ENCODE data around the gene CAV1.
"Not testable (repeated sequence)": the region's sequence is repeated elsewhere in the genome, so short reads cannot be mapped to it uniquely, and the experiment has no call there.

Gene CAV1

GRCh38 chr7:116582806-116583444 lies 58.1 kb downstream of the CAV1 start:
- peak; percentile 98 for DNase-seq (ENCODE audit: low read depth)

- DNase-seq (ENCODE audit: low read depth), result no peak
These were observed 58.8 kb downstream of the CAV1 start for GRCh38 chr7:116583653-116584052.

GRCh38 chr7:116584721-116585120 lies 59.9 kb downstream of the CAV1 start:
- no peak for DNase-seq (ENCODE audit: low read depth)

- no peak for DNase-seq (ENCODE audit: low read depth)
These were observed 60.6 kb downstream of the CAV1 start for GRCh38 chr7:116585392-116585791.

GRCh38 chr7:116585967-116586366 lies 61.1 kb downstream of the CAV1 start:
- DNase-seq (ENCODE audit: low read depth), result no peak

GRCh38 chr7:116587200-116587599 lies 62.4 kb downstream of the CAV1 start:
- not testable (repeated sequence) for DNase-seq (ENCODE audit: low read depth)

- peak; percentile 69 for DNase-seq (ENCODE audit: low read depth)
These were observed 63.4 kb downstream of the CAV1 start for GRCh38 chr7:116588225-116588624.

GRCh38 chr7:116588641-116589594 lies 64.1 kb downstream of the CAV1 start:
- no peak for DNase-seq (ENCODE audit: low read depth)

GRCh38 chr7:116591202-116592040 lies 66.6 kb downstream of the CAV1 start:
- DNase-seq (ENCODE audit: low read depth), result no peak

- no peak for DNase-seq (ENCODE audit: low read depth)
These were observed 67.2 kb downstream of the CAV1 start for GRCh38 chr7:116592041-116592355.

GRCh38 chr7:116592445-116592844 lies 67.6 kb downstream of the CAV1 start:
- no peak for DNase-seq (ENCODE audit: low read depth)

- no peak for DNase-seq (ENCODE audit: low read depth)
These were observed 68.7 kb downstream of the CAV1 start for GRCh38 chr7:116593359-116594075.

- no peak for DNase-seq (ENCODE audit: low read depth)
These were observed 70.2 kb downstream of the CAV1 start for GRCh38 chr7:116595063-116595462.

- no peak for DNase-seq (ENCODE audit: low read depth)
These were observed 72.5 kb downstream of the CAV1 start for GRCh38 chr7:116597384-116597783.

- DNase-seq (ENCODE audit: low read depth), result no peak
These were observed 73.4 kb downstream of the CAV1 start for GRCh38 chr7:116598278-116598677.

GRCh38 chr7:116598861-116599260 lies 74.0 kb downstream of the CAV1 start:
- no peak for DNase-seq (ENCODE audit: low read depth)

- no peak for DNase-seq (ENCODE audit: low read depth)
These were observed 76.6 kb downstream of the CAV1 start for GRCh38 chr7:116601426-116601825.

GRCh38 chr7:116607299-116607698 lies 82.5 kb downstream of the CAV1 start:
- DNase-seq (ENCODE audit: low read depth), result no peak

GRCh38 chr7:116610210-116610609 lies 85.4 kb downstream of the CAV1 start:
- DNase-seq (ENCODE audit: low read depth), result no peak

- no peak for DNase-seq (ENCODE audit: low read depth)
These were observed 85.9 kb downstream of the CAV1 start for GRCh38 chr7:116610721-116611120.

Data from GM04504 (cell line).